Islet precursor cell (in vitro differentiated cells): ENCODE data around the gene BSN.
"Not testable (repeated sequence)": the region's sequence is repeated elsewhere in the genome, so short reads cannot be mapped to it uniquely, and the experiment has no call there.

Experiments used
- DNase-seq: peaks from one replicate; pipeline ENCODE4 v3.0.0-alpha.2; 2018

Gene BSN

DNA sequence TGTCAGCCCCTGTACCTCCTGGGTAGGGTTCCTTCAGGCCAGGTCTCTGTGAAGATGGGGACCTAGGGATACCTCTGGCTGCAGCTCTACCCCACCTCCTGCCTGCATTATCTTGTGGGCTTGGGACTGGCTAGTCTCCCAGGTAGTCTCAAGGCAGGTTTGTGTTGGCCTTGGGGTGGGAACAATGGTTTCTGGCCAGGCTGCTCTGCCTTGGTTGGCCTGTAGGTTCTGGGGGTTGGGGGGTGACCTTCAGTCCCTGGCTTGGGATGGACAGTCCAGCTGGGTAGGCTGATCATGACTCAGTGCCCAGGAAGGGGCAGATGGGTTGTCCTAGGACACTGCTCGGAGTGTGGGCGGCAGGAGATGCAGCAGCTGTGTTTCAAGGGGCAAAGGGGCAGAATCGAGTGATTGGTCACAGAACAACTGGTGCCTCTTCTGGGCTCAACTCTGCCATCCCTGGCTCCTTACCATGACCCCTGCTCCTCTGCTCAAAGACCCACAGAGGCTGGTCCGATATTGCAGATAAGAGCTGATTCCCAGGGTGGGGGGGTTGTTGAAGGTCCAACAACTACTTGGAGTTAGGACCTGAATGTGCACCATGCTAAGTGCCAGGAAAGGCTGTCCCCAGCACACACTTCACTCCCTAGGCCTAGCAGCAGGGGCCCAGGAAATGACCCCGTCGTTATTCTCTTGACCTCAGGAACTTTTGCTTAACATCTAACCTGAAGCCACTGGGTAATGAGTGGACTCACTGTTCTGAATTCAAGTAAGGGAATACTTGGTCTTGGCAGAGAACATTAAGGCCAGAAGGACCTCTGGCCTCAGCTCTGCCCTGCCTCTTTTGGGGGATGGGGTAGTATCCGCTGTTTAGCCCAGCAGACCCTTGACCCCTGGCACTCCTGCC is 18.1 kb upstream of the BSN start:
- DNase-seq: no peak

DNA sequence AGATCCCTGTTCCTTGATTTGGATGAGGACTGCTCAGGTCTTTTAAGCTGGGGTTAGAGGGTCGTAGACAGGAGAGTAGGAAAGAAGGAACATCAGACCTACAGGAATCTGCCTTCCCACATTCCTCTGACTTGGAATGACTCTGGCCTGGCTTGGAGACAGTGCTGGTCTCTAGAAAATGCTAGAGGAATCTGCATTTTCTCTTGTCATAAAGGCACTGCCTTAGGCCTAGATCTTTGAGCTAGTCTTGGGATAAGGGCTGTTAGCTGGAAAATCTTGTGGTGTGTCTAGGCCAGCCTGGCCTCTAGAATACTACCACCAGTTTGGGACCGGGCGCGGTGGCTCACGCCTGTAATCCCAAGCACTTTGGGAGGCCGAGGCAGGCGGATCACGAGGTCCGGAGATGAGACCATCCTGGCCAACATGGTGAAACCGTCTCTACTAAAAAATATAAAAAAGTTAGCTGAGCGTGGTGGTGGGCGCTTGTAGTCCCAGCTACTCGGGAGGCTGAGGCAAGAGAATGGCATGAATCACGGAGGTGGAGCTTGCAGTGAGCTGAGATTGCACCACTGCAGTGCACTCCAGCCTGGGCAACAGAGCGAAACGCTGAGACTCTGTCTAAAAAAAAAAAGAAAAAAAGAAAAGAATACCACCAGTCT is 17.3 kb upstream of the BSN start:
- DNase-seq: peak; percentile 75

DNA sequence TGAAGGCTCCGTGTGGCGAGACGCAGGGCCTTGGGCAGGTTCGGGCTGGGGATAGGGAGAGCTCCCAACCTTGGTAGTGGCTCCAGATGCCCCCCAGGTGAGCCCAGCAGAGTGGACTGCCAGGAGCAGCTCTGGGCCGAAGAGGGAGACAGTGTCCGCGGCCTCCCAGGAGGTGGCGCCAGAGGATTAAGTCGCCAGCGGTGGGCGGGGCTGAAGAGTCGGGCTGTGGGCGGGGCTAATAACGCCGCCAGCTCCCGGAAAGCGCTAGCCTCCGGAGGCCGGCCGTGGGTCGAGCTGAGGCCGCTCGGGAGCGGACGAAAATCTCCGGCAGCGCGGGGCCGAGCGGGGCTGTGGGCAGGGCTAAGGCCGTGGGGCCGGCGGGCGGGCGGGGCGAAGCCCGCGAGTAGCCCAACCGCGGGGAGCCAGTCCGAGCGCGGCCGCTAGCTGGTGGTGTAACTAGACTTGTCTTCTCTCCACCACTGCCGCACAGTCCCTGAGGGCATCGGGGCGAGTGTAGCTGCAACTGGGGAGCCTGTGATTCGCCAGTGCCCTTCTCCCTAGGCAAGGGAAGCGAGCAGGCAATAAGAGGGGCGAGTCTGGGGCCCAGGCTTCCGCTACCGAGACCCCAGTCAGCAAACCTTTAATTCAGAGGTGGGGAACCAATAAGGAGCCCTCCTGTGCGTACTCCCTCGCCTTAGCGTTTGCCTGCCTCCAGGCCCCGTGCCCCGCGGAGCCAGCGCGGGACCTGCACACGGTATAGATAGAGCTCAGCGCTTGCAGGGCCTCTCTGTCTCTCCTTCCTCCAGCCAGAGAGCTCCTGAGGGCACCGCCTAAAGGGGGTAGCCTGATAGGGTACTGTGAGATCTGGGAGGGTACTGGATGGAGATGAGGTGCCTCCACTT is 14.4 kb upstream of the BSN start:
- peak; percentile 98 for DNase-seq

DNA sequence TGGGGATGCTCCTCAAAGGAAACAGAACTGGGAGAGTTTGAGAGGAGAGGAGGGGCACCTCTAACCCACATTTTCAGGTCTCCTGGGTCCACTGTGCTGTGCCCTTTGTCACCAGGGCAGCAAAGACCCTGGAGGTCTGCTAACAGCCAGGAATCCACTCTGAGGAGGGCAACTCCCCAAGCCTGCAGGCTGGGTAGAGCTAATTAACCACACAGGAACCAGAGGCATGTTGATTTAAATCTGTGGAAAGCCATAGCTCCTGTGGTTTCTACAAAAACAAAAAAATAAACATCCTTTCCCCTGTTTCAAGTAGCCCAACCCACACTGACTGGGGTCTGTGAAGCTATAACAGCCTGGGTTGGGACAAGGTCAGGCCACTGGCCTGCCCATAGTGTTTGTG is 2.2 kb upstream of the BSN start:
- no peak for DNase-seq

DNA sequence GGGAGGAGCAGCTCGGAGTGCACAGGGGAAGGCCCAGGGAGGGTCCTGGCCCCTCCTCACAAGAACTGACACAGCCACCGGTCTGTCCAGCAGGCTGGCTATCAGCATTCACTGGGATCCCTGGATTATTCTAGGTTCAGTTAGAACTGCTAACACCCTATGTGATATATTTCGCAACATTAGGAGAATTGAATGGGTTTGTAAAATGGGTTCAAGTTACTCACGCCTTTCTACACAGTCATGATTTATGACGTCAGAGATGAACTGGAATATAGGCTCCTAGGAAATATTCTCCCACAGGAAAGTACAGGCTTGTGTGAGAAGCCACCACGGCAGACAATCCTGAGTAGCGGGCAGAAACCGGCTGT is 969 bp upstream of the BSN start:
- DNase-seq: no peak

DNA sequence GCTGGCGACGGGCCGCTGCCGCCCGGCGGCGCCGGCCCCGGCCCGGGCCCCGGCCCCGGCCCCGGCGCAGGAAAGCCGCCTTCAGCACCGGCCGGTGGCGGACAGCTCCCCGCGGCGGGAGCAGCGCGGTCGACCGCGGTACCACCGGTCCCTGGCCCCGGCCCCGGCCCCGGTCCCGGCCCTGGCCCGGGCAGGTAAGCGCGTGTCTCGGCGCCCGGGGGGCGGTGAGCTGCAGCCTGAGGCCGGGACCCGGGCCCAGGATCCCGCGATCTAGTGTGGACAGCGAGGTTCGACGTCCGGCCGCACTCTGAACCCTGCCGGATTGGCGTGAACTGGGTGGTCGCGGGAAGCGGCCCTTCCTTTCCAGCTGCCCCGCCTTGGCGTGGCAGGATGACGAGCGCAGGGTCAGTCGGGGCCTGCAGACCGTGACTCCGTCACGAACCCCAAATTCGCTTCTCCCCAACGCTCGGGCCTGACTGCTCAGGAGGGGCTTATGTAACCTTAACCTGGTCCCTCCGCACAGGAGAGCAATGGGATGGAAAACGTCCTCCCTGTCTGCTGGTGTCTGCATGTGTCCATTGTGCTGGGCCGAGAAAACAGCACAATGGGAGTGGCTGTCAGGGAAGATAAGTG is 472 bp downstream of the BSN start:
- DNase-seq: peak; percentile 77

DNA sequence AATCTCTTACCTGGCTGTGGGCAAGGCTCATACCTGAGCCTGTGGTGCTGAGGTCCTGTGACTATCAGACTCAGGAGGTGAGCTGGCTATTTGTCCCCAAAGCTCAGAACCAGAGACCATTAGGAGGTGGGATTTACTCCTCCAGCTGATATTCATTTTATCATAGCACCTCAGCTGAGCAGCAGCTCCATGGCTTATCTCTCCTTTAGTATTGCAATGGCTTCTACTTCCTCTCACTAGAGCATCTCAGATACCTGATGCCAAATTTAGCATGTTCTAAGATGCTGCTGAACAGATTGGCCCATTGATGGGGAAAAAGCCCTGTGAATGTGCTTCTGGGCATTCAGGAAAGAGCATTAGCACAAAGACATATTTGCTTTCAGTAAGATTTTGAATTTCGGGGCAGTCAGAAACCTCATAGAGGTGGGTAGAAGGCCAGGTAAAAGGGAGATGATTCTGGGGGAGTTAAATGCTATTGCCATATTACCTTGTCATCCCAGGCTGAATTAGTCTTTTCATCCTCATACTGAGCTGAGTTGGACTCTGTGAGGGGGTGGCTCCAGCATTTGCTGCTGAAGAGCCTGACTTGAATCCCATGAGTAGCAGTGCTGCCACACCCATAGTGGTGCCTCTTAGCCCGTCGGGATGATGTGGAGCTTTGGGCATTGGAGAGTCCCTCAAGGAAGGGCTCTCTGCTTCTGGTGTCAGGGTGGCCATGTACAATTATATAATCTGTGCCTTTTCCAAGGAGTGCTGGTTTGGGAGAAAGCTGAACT is 2.4 kb downstream of the BSN start:
- no peak for DNase-seq

DNA sequence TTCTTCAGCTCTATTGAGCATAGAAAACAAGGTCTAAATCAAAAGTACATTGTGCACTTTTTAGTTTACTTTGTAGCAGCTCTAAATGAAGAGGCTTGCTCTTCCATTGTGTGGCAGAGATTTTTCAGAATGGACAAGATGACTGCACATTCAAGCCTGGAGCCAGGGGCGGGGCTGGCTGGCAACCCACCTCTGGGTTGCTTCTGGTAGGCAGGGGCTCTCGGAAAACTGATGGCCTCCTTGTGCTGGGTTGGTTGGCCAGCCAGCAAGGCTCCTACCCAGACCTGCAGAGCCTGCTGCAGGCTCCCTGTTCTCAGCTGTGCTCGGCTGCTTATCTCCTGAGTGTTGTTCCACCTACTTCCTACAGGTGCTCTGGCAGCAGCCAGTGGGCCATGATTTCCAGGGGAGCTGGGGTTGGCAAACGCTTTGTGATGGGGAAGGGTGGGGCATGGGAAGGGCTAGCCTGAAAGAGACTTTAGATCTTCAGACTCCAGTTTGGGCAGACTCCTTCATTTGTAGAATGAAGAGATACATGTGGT is 8.8 kb downstream of the BSN start:
- peak; percentile 66 for DNase-seq

DNA sequence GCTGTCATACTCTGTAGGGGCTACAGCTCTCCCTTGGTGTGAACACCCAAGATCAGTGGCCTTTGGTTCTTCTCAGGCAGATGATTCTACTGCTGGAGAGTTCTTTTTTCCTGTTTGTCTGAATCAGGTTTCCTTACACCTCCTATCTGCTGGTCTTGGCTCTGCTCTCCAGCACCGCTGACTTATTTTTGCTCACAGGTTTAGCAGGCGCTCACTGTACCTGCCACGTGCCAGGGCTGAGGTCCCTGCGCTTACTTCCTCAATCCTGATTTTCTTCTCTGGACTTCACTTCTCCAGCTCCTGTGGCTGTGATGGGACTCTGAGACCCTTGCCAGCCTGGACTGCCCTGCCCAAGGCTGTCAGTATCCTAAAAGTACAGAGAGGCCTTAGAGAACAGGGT is 9.5 kb downstream of the BSN start:
- DNase-seq: peak; percentile 22

DNA sequence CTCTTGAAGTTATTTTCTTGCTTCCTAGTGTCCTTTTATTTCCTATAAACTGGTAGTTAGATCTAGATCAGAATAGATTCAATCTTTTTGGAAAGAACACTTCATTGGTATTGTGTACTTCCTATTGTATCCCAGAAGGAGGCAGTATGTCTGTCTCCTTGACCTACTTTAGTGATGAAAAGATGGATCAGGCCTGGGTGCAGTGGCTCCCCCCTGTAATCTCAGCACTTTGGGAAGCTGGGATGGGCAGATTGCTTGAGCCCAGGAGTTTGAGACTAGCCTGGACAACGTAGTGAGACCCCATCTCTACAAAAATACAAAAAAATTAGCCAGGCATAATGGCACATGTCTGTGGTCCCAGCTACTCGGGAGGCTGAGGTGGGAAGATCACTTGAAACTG is 12.0 kb downstream of the BSN start:
- no peak for DNase-seq

DNA sequence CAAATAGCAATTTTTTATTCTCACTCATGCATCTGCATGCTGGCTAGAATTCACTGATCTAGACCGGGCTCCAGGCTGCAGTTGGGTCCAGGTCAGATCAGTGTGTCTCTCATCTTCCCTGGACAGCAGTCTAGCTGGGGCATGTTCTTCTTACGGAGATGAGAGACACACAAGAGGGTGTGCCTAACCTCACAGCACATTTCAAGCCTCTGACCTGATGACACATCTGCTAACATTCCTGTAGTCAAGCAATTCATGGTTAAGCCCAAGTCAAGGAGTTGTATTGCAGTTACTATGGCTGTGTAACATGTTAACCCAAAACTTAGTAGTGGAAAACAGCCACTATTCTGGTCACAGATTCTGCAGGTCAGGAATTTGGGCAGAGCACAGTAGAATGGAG is 13.1 kb downstream of the BSN start:
- no peak for DNase-seq

DNA sequence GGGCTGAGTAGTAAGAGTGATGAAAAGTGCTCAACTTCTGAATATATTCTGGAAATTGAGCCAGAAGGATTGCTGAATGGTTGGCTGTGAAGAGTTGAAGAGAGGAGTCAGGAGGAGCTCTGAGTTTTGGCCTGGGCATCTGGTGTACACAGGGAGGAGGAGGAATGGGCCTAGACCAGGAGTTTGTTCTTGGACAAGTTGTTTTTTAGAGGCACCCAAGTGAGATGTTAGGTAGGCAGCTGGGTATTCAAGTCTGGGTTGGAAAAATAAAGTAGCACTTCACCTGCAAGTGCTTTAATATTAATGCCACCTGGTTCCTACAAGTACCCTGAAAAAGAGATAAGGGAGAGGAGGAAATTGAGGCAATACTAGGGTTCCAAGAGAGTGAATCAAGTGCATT is 14.7 kb downstream of the BSN start:
- DNase-seq: no peak

DNA sequence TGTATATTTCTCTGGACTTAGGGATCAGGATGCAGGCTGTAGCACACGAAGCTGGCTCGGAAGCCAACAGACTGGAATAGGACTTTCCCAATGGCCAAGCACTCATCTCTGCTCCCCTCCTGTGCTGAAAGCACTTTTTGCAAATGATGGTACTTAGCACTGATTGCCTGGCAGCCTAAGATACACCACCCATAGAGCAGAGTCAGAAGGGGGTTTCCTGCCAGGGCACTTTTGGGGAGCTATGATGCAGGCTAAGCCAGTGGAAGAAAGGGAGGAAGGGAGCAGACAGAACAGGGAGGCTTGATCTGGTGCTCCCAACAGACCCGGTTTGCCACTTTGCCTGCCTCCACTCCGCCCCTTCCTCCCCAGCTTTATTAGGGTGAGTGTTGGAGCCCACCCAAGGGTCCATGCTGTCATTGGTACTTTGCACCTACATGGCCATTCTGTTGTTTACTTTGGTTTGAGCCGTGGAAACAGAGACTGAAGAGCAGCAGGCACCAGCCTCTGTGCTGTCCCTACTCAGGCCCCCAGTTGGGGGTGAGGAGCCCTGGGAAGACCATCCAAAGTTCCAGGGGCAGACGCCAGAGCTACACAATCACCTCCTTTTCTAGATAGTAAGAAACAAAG is 15.9 kb downstream of the BSN start:
- DNase-seq: no peak

DNA sequence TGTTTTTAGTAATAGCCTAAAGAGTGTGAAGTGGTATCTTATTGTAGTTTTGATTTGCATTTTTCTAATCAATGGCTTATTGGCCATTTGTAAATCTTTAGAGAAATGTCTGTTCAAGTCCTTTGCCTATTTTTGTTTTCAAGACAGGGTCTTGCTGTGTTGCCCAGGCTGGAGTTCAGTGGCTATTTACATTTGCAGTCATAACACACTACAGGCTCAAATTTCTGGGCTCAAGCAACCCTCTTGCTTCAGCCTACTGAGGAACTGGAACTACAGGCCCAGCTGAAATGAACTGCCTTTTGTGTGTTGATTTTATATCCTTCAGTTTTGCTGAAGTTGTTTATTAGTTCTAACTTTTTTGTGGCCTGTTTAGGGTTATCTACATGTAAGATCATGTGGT is 27.9 kb downstream of the BSN start:
- no peak for DNase-seq

DNA sequence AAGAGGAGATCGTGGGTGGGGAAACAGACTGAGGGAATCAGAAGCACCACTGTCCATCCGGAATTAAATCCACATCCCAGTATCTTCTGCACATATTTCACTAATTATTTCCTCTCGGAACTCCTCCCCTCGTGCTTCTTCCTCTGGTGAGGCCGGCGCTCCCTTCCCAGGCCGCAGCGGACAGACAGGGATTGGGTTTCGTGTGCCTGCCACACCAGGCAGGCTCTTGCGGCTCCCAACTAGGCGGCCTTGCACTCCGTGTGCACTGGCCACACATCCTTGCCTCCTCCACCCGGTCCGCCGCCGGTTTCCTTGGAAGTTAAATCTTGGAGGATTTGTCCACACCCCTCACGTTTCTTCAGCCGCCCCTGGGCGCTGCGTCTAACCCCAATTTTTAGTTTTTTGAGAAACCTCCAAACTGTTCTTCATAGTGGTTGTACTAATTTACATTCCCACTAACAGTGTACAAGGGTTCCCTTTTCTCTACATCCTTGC is 31.0 kb downstream of the BSN start:
- not testable (repeated sequence) for DNase-seq

DNA sequence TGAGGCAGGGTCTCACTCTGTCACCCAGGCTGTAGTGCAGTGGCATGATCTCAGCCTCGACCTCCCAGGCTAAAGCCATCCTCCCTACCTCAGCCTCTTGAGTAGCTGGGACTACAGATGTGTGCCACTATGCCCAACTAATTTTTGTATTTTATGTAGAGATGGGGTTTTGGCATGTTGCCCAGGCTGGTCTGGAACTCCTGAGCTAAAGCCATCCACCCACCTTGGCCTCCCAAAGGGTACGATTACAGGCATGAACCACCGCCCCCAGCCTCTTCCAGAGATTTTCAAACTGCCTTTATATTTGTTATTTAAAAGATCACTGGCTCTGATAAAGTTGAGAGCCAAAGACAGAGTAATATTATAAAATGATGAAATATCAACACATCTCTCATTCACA is 37.3 kb downstream of the BSN start:
- DNase-seq: no peak

DNA sequence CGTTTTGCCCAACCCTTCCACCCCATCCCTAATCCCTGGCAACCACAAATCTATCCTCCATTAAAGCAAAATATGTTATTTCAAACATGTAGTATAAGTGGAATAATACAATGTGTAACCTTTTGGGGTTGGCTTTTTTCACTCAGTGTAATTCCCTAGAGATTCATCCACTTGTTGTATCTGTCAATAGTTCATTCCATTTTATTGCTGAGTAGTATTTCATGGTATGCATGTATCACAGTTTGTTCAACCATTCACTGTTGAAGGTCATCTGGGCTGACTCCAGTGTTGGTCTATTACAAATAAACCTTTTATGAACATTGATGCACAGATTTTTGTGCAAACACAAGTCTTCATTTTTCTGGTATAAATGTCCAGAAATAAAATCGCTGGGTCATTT is 38.8 kb downstream of the BSN start:
- DNase-seq: no peak

DNA sequence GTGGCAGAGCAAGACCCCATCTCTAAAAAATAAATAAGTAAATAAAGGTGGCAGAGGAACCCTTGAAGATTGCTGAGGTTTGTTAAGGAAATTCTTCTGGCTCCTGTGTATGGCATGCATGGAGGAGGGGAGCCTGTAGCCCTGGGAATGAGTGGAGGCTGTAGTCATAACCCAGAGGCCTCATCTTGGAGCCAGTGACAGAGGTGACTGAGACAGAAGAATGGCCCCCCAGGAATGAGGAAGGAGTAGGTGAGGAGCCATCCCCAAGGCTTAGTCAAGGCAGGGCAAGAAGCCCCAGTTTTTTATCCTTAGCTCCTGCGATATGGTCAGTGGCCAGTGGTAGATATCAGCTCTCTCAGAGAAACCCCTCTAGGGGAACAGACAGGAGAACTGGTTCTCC is 46.5 kb downstream of the BSN start:
- DNase-seq: no peak

DNA sequence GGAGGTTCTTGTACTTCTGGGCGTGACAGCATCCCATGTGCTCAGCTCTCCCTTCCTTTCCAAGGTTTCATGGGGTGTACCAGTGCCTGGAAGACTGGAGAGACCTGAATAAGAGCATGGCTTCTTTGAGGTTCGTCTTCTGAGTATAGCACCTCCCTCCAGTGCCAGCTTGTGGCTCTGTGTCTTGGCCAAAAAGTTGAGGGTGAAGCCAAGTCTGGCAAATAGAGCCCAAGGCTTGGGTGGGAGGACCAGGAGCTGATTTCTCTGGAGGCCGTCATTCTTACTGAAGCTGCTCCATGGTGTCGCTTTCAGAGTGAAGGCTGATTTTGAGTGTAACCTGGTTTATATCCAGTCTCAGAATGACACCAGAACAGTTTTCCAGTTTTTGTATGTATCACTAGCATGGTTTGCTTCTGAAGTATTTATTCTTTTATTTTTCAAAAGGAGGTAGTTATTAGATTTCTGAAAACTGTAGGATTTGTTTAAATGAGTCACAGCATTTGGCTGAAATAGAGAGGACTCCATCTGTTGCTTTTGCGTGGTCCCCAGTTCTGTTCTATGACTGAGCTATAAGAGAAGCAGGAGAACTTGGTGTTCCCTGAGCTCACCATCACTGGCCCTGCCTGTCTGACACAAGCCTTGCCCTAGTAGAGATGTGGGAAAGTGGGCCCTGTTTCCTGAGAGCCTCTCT is 47.2 kb downstream of the BSN start:
- no peak for DNase-seq

DNA sequence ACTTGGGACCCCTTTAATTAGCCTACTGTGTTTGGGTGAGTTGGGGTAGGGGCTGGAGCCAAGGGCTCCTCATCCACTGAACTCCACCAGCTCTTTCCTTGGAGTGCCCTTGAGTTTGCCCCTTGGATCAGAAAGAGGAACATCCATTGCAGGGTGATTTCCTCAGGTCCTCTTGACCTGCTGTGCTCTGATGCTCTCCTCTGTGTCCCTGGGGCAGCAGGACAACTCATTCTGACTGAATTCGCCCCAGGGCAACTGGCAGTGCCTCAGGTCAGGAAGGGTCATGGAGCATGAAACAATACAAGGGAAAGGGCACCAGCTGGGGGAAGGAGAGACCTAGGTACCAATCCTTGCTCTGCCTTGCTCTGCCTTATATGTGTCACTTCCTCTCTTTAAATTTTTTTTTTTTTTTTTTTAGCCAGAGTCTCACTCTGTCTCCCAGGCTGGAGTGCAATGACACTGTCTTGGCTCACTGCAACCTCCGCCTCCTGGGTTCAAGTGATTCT is 47.8 kb downstream of the BSN start:
- DNase-seq: no peak
